ENCODE results near the gene ARL4D.

The ARL4D gene

GRCh38 chr17:43395165-43395564 lies 3.6 kb upstream of the ARL4D start:
- H3K9ac ChIP-seq (ENCODE audit: low read length): no peak overlapping the region
- H3K4me3 ChIP-seq (ENCODE audit: low read depth, low read length, poor library complexity, severe bottlenecking): no peak overlapping the region
- H3K79me2 ChIP-seq (ENCODE audit: insufficient read depth, low read length): no peaks in the 10 kb centered on the region
- H3K4me1 ChIP-seq (ENCODE audit: insufficient read depth, low read length, severe bottlenecking): peaks cover 11% of the 10 kb centered on the region
- H3F3A ChIP-seq (ENCODE audit: insufficient read depth, low read length): no peaks in the 10 kb centered on the region
- no peaks in the 10 kb centered on the region for H3K36me3 ChIP-seq (ENCODE audit: insufficient read depth, low read length)
- H3K9me2 ChIP-seq (ENCODE audit: low read depth, low read length): no peaks in the 10 kb centered on the region
- H4K20me1 ChIP-seq (ENCODE audit: insufficient read depth, low read length): no peaks in the 10 kb centered on the region
- no peak overlapping the region for H3K4me2 ChIP-seq (ENCODE audit: low read length)
- no peak overlapping the region for H3K27ac ChIP-seq (ENCODE audit: low read depth, low read length, poor library complexity, severe bottlenecking)
- no peak overlapping the region for H2AFZ ChIP-seq (ENCODE audit: low read length)
- TF ChIP-seq CTCF (IDR thresholded peaks at IDR 0.05; ENCODE audit: low read length): no peak
- TF ChIP-seq EZH2 (IDR thresholded peaks at IDR 0.05; ENCODE audit: borderline replicate concordance, low read length): no peak
- H3K27me3 ChIP-seq (ENCODE audit: insufficient read depth, low read length): no peaks in the 10 kb centered on the region
- no peaks in the 10 kb centered on the region for H3K9me3 ChIP-seq (ENCODE audit: low read length)

- Histone ChIP-seq H3K9ac (ENCODE audit: low read length) (no peak overlapping the region), H3F3A (ENCODE audit: insufficient read depth, low read length) (no peaks in the 10 kb centered on the region), H3K9me3 (ENCODE audit: low read length) (no peaks in the 10 kb centered on the region), H2AFZ (ENCODE audit: low read length) (no peak overlapping the region), H4K20me1 (ENCODE audit: insufficient read depth, low read length) (no peaks in the 10 kb centered on the region), H3K79me2 (ENCODE audit: insufficient read depth, low read length) (no peaks in the 10 kb centered on the region), H3K36me3 (ENCODE audit: insufficient read depth, low read length) (no peaks in the 10 kb centered on the region), H3K4me1 (ENCODE audit: insufficient read depth, low read length, severe bottlenecking) (peaks cover 11% of the 10 kb centered on the region), H3K9me2 (ENCODE audit: low read depth, low read length) (no peaks in the 10 kb centered on the region), H3K27me3 (ENCODE audit: insufficient read depth, low read length) (no peaks in the 10 kb centered on the region), H3K27ac (ENCODE audit: low read depth, low read length, poor library complexity, severe bottlenecking) (no peak overlapping the region), H3K4me2 (ENCODE audit: low read length) (no peak overlapping the region), H3K4me3 (ENCODE audit: low read depth, low read length, poor library complexity, severe bottlenecking) (no peak overlapping the region)
- TF ChIP-seq CTCF (IDR thresholded peaks at IDR 0.05; ENCODE audit: low read length) (no peak), EZH2 (IDR thresholded peaks at IDR 0.05; ENCODE audit: borderline replicate concordance, low read length) (no peak)
Measured at GRCh38 chr17:43396491-43397060, 2.2 kb upstream of the ARL4D start.

- Histone ChIP-seq H3K4me1 (ENCODE audit: insufficient read depth, low read length, severe bottlenecking) (peaks cover 11% of the 10 kb centered on the region), H3K4me3 (ENCODE audit: low read depth, low read length, poor library complexity, severe bottlenecking) (no peak overlapping the region), H3K9me3 (ENCODE audit: low read length) (no peaks in the 10 kb centered on the region), H4K20me1 (ENCODE audit: insufficient read depth, low read length) (no peaks in the 10 kb centered on the region), H3K79me2 (ENCODE audit: insufficient read depth, low read length) (no peaks in the 10 kb centered on the region), H3K27me3 (ENCODE audit: insufficient read depth, low read length) (peaks cover 3% of the 10 kb centered on the region; the same call in 1 of the 2 replicates), H3K36me3 (ENCODE audit: insufficient read depth, low read length) (no peaks in the 10 kb centered on the region), H3K4me2 (ENCODE audit: low read length) (no peak overlapping the region), H2AFZ (ENCODE audit: low read length) (no peak overlapping the region), H3K9ac (ENCODE audit: low read length) (no peak overlapping the region), H3F3A (ENCODE audit: insufficient read depth, low read length) (no peaks in the 10 kb centered on the region), H3K9me2 (ENCODE audit: low read depth, low read length) (no peaks in the 10 kb centered on the region), H3K27ac (ENCODE audit: low read depth, low read length, poor library complexity, severe bottlenecking) (no peak overlapping the region)
- TF ChIP-seq EZH2 (IDR thresholded peaks at IDR 0.05; ENCODE audit: borderline replicate concordance, low read length) (no peak), CTCF (IDR thresholded peaks at IDR 0.05; ENCODE audit: low read length) (no peak)
Measured at GRCh38 chr17:43399839-43400328, 1.1 kb downstream of the ARL4D start.
